B cell (primary cell): ENCODE results near the gene CMIP. TPM values are rescaled to one million over a fixed set of nuclear protein-coding genes. Genes with fewer than 3 reads are reported as not detected.

Experiments used
- ATAC-seq: fragments of 200-7000 bp; cut with Tn5 transposase; one replicate; pipeline ENCODE4 v1.10.0; 2021; ENCODE audit warnings: low read depth, mild to moderate bottlenecking, moderate number of reproducible peaks, moderate library complexity
- CTCF ChIA-PET: fragments of 350-600 bp; sonication (Branson Sonifier 250); formaldehyde crosslinking; loops from one replicate; lab custom pipeline; 2021; ENCODE audit warnings: antibody characterized with exemption, inconsistent platforms; lab: Charles Lee
- POLR2A ChIA-PET: fragments of 350-600 bp; sonication (Branson Sonifier 250); formaldehyde crosslinking; loops from one replicate; lab custom pipeline; 2021; ENCODE audit warnings: antibody characterized with exemption; lab: Charles Lee
- DNase-seq: peaks from one replicate; pipeline ENCODE4 v3.0.0; 2013
- H2AFZ ChIP-seq: 2 replicates; pipeline ENCODE4 v1.6.1; 2012; ENCODE audit warnings: mild to moderate bottlenecking, low read depth, low read length; ENCODE audit not compliant: insufficient read depth, poor library complexity, severe bottlenecking
- H3K27ac ChIP-seq, 2 donors: 1 replicate in 1 of 2; 2 replicates in 1 of 2; pipeline ENCODE4 v1.5.1; 2012 to 2013; ENCODE audit warnings: low read length in 2 of 2, mild to moderate bottlenecking in 2 of 2, moderate library complexity in 1 of 2
- H3K27me3 ChIP-seq, 4 experiments: fragments of 200-600 bp in 1 of 4; sonication (generic) in 1 of 4; replicated peaks in 1 of 4; 1 replicate in 2 of 4; 2 replicates in 2 of 4; pipeline versions ENCODE4 v1.6.1 to v1.7.0; 2013 to 2016; ENCODE audit warnings: low read length in 3 of 4, mild to moderate bottlenecking in 2 of 4, mixed read lengths in 1 of 4, moderate library complexity in 1 of 4; ENCODE audit not compliant: insufficient read depth in 4 of 4, control insufficient read depth in 3 of 4; ENCODE audit errors: control extremely low read depth in 1 of 4
- H3K36me3 ChIP-seq, 2 experiments: replicated peaks in 1 of 2; 1 replicate in 1 of 2; 2 replicates in 1 of 2; pipeline versions ENCODE4 v1.6.1 to v1.7.1; 2013; ENCODE audit warnings: low read length in 1 of 2; ENCODE audit not compliant: insufficient read depth in 2 of 2, control insufficient read depth in 1 of 2; ENCODE audit errors: control extremely low read depth in 1 of 2, extremely low read depth in 1 of 2
- H3K4me1 ChIP-seq, 2 donors: fragments of 200-600 bp in 1 of 2; sonication (generic) in 1 of 2; 1 replicate in 1 of 2; 2 replicates in 1 of 2; pipeline versions ENCODE4 v1.5.1 to v1.6.1; 2013 to 2017; ENCODE audit warnings: low read length in 2 of 2; ENCODE audit not compliant: control insufficient read depth in 2 of 2, insufficient read depth in 2 of 2
- H3K4me2 ChIP-seq: replicated peaks from 2 replicates; pipeline ENCODE3; 2012; ENCODE audit warnings: mild to moderate bottlenecking, low read depth, low read length; ENCODE audit not compliant: poor library complexity, severe bottlenecking
- H3K4me3 ChIP-seq, 5 experiments: fragments of 200-600 bp in 1 of 5; sonication (generic) in 1 of 5; 1 replicate in 3 of 5; 2 replicates in 2 of 5; pipeline versions ENCODE4 v1.5.1 to v1.7.0; 2011 to 2016; ENCODE audit warnings: low read length in 4 of 5, mild to moderate bottlenecking in 4 of 5, low read depth in 2 of 5, control low read depth in 1 of 5, moderate library complexity in 1 of 5; ENCODE audit not compliant: insufficient read depth in 1 of 5; ENCODE audit errors: control extremely low read depth in 1 of 5, extremely low read depth in 1 of 5
- H3K79me2 ChIP-seq: fragments of 200-600 bp; sonication (generic); one replicate; pipeline ENCODE4 v1.6.0; 2016; ENCODE audit warnings: low read length; ENCODE audit not compliant: control insufficient read depth, insufficient read depth
- H3K9ac ChIP-seq: fragments of 200-600 bp; sonication (generic); 2 replicates; pipeline ENCODE4 v1.6.1; 2017; ENCODE audit warnings: mild to moderate bottlenecking, low read length, moderate library complexity
- H3K9me3 ChIP-seq, 3 donors: one replicate each; pipeline versions ENCODE4 v1.6.1 to v1.7.1; 2013; ENCODE audit warnings: low read length in 2 of 3; ENCODE audit not compliant: control insufficient read depth in 2 of 3, insufficient read depth in 1 of 3; ENCODE audit errors: control extremely low read depth in 1 of 3
- H4K20me1 ChIP-seq: 2 replicates; pipeline ENCODE4 v1.6.0; 2012; ENCODE audit warnings: mild to moderate bottlenecking, low read length; ENCODE audit not compliant: insufficient read depth, control insufficient read depth, poor library complexity, severe bottlenecking
- H3K27ac Mint-ChIP-seq: one replicate; pipeline ENCODE4 v1.8.0; 2021; ENCODE audit warnings: mixed read lengths
- H3K27me3 Mint-ChIP-seq: one replicate; pipeline ENCODE4 v1.8.0; 2021; ENCODE audit warnings: mixed read lengths
- H3K4me1 Mint-ChIP-seq: one replicate; pipeline ENCODE4 v1.8.0; 2021; ENCODE audit warnings: mixed read lengths
- H3K4me3 Mint-ChIP-seq: one replicate; pipeline ENCODE4 v1.8.0; 2021; ENCODE audit warnings: mixed read lengths
- H3K9me3 Mint-ChIP-seq: one replicate; pipeline ENCODE4 v1.8.0; 2022; ENCODE audit warnings: mixed read lengths; ENCODE audit not compliant: insufficient read depth
- CTCF ChIP-seq: fragments of 200-600 bp; IDR thresholded peaks from one replicate; pipeline ENCODE4 v1.8.0; 2022; ENCODE audit warnings: antibody characterized with exemption, mild to moderate bottlenecking
- EZH2 ChIP-seq: IDR thresholded peaks from 2 replicates; pipeline ENCODE4 v1.6.1; 2012; ENCODE audit warnings: borderline replicate concordance, low read depth, mild to moderate bottlenecking, moderate library complexity, low read length; ENCODE audit not compliant: insufficient read depth, poor library complexity, severe bottlenecking
- WGBS: methylation state at CpG from one replicate; pipeline ENCODE4 v1.1.5; 2013; ENCODE audit warnings: missing lambda C conversion rate; ENCODE audit not compliant: insufficient coverage; 5-methylcytosine and 5-hydroxymethylcytosine counted together
- intact Hi-C: fragments of 100-400 bp; cut with micrococcal nuclease; formaldehyde crosslinking; loops from one replicate; pipeline ENCODE4 v1.10.0; 2022
- polyA plus RNA-seq: library from polyadenylated mRNA; depleted of rRNA; stranded (reverse); fragments of >200 nt; gene quantifications from 2 replicates; pipeline ENCODE4 v1.2.3, GENCODE V29; 2012
- total RNA-seq, 2 donors: library from RNA; stranded (reverse); fragments of 120-200 nt in 1 of 2; gene quantifications; 1 replicate in 1 of 2; 2 replicates in 1 of 2; pipeline versions ENCODE4 v1.2.3 to v1.2.4, GENCODE V29; 2013 to 2022

CMIP gene
- total and polyA plus RNA-seq, 2 donors (not counting 1 experiment from before 2014, with no cell fraction given) = 27.1 to 155 TPM

- Mint-ChIP-seq H3K27me3 (no peaks in the 10 kb centered on the region), H3K4me3 (peak overlapping the region; percentile 90), H3K9me3 (no peaks in the 10 kb centered on the region), H3K4me1 (peaks cover 54% of the 10 kb centered on the region), H3K27ac (peak overlapping the region; percentile 94)
- H3K9me3 ChIP-seq = no peaks in the 10 kb centered on the region
- no peaks in the 10 kb centered on the region for H4K20me1 ChIP-seq
- peak overlapping the region; percentile 82 for H3K4me2 ChIP-seq
- TF ChIP-seq CTCF = no peak
- TF ChIP-seq EZH2 = no peak
- peak overlapping the region; percentile 62 to 68 for H3K27ac ChIP-seq
- intact Hi-C loops = no loop called here
- no peaks in the 10 kb centered on the region for H3K27me3 ChIP-seq
- ATAC-seq = peak; percentile 91
- H3K9ac ChIP-seq = peak overlapping the region; percentile 59
- ChIA-PET POLR2A (no interaction called here), CTCF (interaction anchor here (0.6 to 1.4 kb wide), 3 partner anchors 21 to 128 kb away, joined by 3 to 4 read pairs (median 3); no protein-coding TSS in a partner anchor)
- H2AFZ ChIP-seq = peak overlapping the region; percentile 74
- 21% methylated on average over 28 of the region's 33 CpGs for WGBS
- H3K79me2 ChIP-seq = peaks cover 82% of the 10 kb centered on the region
- H3K4me3 ChIP-seq = peak overlapping the region; percentile 39 to 61 (median 55)
- H3K4me1 ChIP-seq = peaks cover 44 to 58% of the 10 kb centered on the region in 2 donors
- H3K36me3 ChIP-seq = peaks cover 0 to 1% of the 10 kb centered on the region in 2 experiments
- peak; percentile 85 for DNase-seq
Measured at GRCh38 chr16:81745704-81746558, 301.3 kb downstream of the CMIP start.

GRCh38 chr16:81746566-81746965 lies 302.0 kb downstream of the CMIP start:
- DNase-seq (no peak), ATAC-seq (no peak)
- CTCF ChIA-PET = no interaction called here
- peaks cover 82% of the 10 kb centered on the region for H3K79me2 ChIP-seq
- WGBS = 58% methylated on average over 3 of the region's 5 CpGs
- peaks cover 0 to 1% of the 10 kb centered on the region in 2 experiments for H3K36me3 ChIP-seq
- no peaks in the 10 kb centered on the region for H3K27me3 ChIP-seq
- Mint-ChIP-seq H3K9me3 (no peaks in the 10 kb centered on the region), H3K27ac (peak overlapping the region; percentile 94), H3K27me3 (no peaks in the 10 kb centered on the region), H3K4me1 (peaks cover 56% of the 10 kb centered on the region), H3K4me3 (peak overlapping the region; percentile 90)
- peak overlapping the region in 4 of 5 experiments; percentile 39 to 56 (median 54) for H3K4me3 ChIP-seq
- H3K4me1 ChIP-seq = peaks cover 42 to 58% of the 10 kb centered on the region in 2 donors
- no peaks in the 10 kb centered on the region for H4K20me1 ChIP-seq
- H2AFZ ChIP-seq = peak overlapping the region; percentile 74
- H3K27ac ChIP-seq = peak overlapping the region in 1 of 2 donors; percentile 13
- POLR2A ChIA-PET = no interaction called here
- peak overlapping the region; percentile 82 for H3K4me2 ChIP-seq
- peak overlapping the region; percentile 59 for H3K9ac ChIP-seq
- intact Hi-C loops = no loop called here
- no peak for TF ChIP-seq EZH2
- no peaks in the 10 kb centered on the region for H3K9me3 ChIP-seq
